CD4-positive, alpha-beta T cell treated with Interleukin-4 for 4 hours (primary cell): ENCODE measurements around the gene SGSM1.
"Not testable (repeated sequence)": the region's sequence is repeated elsewhere in the genome, so short reads cannot be mapped to it uniquely, and the experiment has no call there.

Experiments used
- DNase-seq: peaks from one replicate; pipeline ENCODE4 v3.0.0-alpha.2; 2020

SGSM1 gene

DNA sequence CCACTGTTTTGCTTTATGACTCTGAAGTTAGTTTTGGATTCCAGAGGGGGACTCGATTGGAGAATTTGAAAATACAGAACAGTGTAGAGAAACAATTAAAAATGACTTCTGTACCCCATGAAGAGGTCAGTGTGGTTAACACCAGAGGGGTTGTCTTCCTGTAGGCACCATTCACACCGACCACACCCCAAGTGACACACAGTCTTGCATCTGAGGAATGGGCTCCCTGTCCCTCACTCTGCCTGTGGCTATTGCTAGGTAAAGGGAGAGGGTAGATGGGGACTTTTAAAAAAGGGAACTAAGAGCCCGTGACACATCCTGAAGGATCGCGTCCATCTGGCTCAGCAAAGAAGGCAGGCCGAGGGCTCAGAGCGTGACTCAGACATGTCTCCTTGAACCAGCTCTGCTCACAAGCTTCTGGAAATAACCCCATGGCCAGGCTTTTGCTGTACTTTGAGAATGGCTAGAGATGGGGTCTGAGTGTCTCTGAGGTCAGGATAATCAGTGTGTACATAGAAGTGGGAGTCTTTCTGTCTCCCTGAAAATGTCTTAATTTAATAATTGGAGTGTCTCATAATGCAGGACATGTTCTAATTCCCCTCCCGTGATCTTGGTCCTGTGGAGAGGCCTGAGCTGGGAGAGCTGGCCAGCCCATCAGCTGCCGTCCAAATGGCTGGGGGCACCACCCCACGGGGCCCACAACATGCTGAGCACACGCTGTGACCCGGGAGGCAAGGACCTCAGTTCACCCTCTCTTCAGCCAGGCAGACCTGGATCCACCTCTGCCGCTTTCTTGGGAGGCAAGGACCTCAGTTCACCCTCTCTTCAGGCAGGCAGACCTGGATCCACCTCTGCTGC lies 39.3 kb downstream of the SGSM1 start:
- peak; percentile 17 for DNase-seq

DNA sequence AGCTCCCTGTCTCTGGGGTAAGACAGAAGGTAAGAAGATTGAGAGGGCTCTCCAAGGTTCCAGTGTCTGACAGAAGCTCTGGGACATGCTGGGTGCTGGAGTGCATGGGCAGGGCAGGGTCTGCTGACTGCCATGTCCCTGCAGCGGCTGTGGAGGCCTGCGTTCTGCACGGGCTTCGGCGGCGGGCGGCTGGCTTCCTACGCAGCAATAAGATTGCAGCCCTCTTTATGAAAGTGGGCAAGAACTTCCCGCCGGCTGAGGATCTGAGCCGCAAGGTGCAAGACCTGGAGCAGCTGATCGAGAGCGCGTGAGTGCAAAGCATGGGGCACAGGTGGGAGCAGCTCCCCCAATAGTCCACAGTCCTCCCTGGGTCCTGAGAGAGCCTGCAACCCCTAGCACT lies 41.5 kb downstream of the SGSM1 start:
- DNase-seq = no peak

DNA sequence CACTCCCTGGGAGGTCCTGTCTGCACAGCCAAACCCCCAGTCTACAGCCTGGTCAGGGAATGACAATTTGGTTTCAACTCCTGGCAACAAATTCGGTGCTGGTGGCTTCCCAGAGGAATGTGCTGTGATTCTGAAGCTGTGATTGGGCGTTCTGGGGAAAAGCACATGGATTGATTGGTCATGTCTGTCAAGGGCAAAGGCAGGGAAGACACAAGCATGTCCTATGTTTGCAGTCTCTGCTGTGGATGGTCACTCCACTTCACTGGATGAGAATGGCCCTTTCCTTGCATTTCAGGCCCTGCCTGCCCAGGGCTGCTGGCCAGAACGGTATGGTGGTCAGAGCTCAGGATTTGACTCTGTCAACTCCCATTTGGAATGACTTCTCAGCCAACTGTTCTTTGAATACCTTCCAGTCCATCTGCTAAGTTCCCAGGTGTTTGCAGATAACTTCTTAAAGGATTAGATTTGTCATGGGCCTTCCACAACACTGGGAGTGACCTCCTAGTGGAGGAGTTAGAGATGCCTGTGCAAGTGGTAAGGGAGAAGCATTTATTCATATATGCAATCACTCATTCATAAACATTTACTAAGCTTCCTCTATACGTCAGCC lies 42.7 kb downstream of the SGSM1 start:
- no peak for DNase-seq

DNA sequence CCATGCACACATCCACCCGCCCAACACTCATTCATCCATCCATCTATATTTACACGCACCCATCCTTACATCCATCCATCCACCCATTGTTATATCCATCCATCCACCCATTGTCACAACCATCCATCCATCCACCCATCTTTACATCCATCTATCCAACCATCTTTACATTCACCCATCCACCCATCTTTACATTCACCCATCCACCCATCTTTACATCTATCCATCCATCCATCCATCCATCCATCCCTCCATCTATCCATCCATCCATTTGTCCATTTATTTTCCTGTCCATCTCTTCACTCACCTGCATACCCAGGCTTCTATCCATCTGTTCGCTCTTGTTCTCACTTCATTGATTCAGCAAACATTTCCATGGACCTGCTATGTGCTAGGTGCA lies 49.8 kb downstream of the SGSM1 start:
- no peak for DNase-seq

DNA sequence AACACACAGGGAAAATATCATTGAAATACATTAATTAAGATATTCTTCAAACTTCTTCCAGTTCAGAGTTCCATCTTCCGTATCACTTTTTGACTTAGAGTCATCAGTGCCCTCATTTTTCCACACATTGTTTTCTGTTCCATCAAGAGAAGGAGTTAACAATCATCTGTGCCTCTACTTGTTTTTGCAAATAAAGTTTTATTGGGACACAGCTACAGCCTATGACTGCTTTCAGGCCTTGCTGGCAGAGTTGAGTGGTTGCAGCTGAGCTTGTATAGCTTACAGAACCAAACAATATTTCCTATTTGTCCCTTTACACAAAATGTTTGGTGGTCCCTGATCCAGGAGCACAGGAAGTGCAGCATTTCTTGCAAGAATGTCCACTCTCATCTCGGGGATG lies 51.6 kb downstream of the SGSM1 start:
- no peak for DNase-seq

DNA sequence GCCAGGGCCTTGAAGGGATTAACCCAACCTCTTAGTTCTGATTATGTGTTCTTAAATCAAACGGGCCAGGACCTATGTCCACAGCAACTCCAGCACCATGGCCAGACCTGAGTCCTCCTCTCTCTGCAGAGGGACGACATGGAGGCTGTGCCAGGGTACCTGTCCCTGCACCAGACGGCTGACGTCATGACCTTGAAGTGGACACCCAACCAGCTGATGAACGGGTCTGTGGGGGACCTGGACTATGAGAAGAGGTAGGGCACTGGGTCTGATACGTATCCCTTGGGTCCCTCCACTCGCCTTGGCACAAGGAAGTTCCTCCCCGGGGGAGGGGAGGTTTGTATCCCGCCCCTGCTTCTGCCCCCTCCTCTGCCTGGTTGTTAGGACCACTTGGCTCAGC lies 53.6 kb downstream of the SGSM1 start:
- no peak for DNase-seq

DNA sequence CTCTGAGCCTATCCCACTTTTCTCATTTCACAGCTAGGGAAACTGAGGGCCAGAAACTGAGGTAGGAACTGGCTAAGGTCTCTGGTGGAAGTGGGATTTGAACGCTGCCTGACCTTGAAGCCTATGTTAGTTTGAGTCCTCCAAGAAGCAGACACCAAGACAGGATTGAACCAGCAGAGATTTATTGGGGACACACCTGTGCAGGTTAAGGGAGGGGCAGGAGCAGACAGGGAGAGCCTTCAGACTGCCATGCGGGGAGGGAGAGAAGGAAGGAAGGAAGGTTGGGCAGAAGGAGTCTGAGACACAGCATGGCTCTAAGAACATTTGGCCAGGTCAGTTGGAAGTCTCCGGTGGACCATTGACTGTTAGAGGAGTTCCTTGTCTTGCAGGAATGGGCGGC lies 59.5 kb downstream of the SGSM1 start:
- DNase-seq = no peak

DNA sequence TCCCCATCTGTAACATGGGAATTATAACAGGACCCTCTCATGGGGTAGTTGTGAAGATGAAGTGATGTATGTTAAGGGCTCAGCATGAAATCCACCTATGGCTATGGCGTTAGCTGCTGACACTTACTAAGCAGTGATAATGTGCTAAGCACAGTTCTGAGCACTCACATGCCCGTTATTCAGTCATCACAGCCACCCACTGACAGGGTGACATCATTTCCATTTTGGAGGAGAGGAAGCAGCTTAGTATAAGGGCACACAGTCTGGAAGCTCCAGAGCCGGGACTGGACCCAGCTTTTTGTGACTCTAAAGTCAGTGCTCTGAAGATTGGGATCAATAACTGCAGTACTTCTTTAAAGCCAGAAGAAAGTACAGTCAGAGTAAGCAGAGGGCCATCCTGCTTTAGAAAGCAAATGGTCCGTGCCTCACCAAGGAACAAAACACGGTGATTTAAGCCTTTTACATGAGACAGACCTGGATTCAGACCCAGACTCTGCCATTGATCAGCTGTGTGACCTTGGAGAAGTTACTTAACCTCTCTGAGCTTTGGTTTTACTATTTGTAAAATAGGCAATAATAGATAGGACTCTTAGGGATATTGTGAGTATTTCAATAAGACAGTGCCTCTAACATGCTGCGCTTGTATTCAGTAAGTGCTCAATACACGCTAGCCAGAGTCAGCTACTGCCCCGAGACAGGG lies 61.5 kb downstream of the SGSM1 start:
- DNase-seq = no peak

DNA sequence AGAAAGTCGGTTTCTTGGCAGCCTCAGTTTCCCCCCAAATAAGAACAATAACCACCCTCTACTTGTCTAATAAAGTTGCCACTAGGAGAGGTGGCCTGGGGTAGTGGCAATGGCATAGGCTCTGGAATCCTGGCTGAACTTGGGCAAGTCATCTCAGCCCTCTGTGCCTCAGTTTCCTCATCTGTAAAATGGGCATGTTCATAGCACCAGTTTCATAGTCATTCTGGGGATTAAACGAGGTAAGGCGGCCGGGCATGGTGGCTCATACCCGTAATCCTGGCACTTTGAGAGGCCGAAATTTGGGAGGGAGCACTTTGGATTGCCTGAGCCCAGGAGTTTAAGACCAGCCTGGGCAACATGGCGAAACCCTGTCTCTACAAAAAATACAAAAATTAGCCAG lies 63.0 kb downstream of the SGSM1 start:
- no peak for DNase-seq

DNA sequence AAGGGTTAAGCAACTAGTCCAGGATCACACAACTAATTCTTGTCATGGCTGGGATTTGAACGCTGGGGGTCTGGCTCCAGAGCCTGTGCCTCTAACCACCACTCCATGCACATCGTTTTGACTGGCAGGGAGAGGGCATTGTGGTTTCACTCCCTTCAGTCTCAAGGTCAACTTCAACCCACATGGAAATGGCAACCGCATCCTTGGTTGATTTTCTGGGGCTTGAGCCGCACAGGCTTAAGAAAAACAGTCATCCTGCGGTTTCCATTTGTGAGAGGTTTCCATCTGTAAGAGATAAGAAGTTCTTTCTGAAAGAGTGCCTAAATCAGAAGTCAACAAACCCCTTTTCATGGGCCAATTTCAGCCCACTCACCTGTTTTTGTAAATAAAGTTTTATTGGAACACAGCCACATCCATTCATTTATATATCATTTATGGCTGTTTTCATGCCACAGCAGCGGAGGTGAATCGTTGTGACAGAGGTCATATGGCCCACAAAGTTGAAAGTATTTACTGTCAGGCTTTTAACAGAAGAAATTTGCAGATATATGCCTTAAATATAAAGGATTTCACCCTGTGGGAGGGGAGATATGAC lies 65.7 kb downstream of the SGSM1 start:
- DNase-seq = no peak

DNA sequence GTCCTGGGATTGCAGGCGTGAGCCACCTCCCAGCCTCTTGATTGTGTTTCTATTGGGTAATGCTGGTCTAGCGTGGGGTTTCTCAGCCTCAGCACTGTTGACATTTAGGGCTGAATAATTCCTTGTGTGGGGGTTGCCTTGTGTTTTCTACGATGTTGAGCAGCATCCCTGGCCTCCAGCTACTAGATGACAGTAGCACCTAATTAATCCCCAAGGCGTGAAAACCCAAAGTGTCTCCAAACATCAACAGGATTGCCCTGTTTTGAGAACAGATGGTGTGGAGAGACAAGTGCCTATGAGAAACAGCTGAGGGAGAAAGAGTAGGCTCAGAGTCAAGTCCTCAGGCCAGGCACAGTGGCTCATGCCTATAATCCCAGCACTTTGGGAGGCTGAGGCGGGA lies 67.2 kb downstream of the SGSM1 start:
- no peak for DNase-seq

DNA sequence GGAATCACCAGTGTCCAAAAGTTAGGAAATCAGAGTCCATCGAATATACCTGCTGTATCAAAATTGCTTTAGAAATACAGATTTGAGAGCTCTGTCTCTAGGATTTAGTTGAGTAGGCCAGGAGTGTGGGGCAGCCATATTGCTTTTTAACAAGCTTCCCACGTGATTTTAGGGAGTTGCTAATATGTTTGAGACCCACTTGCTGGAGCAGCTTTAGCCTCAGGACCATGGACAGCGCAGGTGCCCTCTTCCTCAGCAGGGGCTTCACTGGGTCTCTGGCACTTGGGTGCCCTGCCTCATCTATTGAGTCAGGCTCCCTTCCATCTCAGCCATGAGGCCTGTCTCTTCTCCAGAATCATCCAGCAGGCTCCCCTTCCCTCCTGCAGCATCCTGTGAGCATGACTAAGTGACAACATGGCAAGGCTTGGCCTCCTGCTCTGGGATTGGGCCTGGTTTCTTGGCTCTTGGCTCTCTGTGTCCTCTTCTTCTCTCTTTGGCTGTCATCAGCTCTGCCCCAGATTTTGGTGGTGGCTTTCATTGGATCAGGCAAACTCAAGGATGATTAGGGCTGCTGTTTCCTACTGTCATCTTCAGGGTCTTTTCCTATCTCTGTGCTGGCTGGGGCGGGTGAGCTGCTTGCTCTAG lies 70.0 kb downstream of the SGSM1 start:
- no peak for DNase-seq

DNA sequence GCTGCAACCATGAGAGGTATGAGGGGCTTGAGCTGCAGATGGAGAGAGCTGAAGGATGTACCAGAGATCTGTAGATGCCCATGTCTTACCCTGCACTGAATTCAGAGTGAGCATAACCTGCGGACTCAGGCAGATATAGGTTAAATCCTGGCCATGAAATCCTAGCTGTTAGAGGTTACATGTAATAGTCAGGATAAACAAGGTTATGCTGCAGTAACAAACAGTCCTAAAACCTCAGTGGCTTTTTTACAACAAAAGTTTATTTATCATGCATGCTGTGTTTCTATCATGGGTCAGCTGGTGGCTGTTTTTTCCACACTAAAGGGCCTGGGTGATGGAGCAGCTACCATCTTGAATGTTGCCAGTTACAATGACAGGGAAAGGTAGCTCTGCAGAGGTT lies 70.7 kb downstream of the SGSM1 start:
- no peak for DNase-seq

DNA sequence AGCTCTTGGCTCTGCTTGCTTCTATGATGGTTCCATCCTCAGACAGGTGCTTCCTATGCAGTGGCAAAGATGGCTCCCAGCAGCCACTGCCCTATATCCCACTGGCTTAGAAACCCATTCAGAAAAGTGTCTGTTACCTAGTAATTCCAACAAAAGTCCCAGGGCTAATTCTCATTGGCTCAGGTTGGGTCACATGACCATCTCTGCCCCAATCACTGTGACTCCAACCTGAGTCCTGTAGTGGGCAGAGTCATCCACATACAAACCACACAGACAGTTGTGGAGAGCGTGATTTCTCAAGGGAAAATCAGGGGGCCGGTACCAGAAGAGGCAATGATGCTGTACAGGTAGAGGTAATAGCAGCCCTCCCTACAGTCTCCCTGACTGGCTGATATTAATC lies 73.0 kb downstream of the SGSM1 start:
- DNase-seq = no peak

DNA sequence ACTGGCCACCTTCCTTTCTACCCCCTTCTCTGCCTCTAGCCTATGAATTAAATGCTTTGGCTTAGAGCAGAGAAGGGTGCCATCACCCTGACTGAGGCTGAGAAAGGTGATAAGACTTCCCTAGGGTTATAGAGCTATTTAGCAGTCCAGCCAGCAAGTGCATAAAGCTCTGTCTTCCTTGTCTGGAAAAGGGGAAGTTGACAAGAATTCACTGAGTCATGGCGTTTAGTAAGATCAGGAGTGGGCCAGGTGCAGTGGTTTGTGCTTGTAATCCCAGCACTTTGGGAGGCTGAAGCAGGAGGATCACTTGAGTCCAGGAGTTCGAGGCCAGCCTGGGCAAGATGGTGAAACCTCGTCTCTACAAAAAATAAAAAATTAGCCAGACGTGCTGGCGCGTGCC lies 77.4 kb downstream of the SGSM1 start:
- no peak for DNase-seq

DNA sequence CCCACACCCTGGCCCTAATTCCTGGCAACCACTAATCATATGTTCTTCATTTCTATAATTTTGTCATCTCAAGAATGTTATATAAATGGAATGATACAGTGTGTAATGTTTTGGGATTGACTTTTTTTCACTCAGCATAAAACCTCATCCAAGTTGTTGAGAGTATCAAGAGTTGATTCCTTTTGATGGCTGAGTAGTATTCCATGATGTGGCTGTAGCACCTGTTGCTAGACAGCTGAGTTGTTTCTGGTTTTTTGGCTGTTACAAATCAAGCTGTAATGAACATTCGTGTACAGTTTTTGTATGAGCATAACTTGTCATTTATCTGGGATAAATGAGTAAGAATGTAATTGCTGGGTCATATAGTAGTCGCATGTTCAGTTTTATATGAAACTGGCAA lies 81.2 kb downstream of the SGSM1 start:
- DNase-seq = no peak

DNA sequence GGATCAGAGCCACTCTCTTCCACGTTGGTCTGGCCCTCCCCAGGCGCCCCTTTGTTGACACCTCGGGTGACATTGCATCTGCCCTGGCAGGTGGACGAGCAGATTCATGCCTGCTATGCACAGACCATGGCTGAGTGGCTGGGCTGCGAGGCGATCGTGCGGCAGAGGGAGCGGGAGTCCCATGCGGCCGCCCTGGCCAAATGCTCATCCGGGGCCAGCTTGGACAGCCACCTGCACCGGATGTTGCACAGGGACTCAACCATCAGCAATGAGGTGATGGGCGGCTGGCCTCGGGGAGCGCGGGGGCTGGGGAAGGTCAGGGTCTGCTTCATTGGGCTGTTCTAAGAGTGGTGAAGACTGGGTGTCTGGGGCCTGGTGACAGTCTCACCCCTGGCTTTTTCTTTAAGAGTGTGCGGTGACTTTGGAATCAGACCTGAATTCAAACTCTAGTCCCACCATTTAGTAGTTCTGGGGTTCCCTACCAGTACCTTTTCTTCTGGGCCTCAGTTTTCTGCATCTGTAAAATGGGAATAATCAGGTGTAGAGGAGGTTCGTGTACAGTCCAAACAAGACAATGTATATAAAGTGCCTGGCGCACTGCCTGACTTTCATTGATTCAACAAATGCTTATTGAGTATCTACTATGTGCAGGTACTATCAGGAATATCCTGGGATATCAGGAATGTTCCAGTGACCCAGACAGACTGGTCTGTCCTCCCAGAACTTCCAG lies 87.5 kb downstream of the SGSM1 start:
- DNase-seq = no peak

DNA sequence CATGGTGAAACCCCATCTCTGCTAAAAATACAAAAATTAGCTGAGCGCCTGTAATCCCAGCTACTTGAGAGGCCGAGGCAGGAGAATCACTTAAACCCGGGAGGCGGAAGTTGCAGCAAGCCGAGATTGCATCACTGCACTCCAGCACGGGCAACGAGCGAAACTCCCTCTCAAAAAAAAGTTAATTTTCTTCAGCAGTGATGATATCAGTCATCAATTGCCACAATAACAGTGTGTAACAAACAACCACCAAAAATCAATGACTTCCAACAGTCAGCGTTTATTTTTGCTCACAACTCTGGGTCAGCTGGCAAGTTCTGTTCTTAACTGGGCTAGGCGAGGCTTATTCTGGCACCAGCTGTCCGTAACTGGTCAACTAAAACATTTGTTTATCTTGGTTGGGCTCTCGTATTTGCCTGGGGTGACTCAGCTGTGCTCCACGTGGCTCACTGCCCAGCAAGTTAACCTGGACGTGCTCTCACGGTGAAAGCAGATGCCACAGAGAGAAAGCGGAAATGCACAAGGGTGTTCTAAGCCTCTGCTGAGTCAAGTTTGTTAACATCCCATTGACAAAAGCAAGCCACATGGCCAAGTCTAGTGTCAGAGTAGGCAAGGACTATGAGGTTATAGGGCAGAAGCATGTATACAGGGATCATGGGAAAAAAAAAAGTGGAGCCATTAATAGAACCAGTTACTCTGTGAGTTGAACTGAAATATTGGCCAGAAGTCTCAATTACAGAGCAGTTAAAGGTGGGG lies 88.4 kb downstream of the SGSM1 start:
- DNase-seq = no peak

DNA sequence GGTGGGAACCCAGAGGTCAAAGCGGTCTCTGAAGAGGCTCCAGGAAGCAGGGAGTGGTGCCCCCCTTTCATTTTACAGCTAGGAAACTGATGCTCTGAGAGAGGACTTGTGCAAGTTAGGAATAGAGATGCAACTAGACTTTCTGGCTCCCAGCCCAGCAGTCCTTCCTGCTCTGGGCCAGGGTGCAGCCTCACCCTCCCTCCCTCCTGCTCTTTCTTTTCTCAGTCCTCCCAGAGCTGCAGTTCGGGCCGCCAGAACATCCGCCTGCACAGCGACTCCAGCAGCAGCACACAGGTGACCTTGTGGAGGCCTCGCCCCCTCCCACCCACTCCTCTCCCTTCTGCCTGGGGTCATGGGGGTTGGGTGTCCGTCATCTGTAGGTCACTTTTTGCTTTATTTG lies 89.0 kb downstream of the SGSM1 start:
- no peak for DNase-seq

DNA sequence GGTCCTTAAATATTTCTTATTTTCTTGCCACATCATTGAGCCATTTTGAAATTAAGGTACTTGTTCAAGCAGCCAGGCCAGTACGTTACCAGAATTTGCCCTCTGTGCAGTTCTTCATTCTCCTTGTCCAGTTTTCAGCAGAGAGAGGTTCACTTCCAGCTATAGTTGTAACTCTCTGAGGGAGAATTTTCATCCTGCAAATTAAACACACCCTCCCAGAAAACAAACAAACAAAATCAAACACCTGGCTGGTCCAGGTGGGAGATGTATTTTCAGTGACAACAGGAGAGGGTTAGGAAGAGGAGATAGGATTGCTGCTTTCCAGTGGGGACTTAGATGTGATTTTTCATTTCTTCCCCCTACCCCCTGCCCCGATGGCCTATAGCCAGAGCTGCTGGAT lies 95.4 kb downstream of the SGSM1 start:
- DNase-seq = no peak

DNA sequence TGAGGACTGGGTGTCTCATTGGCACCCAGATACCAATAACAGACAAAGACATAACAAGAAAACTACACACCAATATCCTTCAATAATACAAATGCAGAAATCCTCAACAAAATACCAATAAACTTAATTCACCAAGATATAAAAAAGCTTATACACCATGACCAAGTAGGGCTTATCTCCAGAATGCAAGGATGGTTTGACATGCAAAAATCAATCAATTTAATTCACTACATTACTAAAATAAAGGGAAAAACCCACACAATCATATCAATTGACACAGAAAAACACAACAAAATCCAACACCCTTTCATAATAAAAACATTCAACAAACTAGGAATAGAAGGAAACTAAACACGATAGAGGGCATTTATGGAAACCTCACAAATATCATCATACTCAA lies 99.9 kb downstream of the SGSM1 start:
- DNase-seq = no peak

DNA sequence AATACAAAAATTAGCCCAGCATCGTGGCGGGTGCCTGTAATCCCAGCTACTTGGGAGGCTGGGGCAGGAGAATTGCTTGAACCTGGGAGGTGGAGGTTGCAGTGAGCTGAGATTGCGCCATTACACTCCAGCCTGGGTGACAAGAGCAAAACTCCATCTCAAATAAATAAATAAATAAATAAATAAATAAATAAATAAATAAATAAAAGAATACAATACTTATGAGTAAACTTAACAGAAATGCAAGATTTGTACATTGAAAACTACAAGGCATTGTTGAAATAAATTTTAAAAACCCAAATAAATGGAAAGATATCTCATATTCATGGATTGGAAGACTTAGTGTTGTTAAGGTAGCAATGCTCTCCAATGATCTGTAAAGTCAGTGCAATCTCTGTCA lies 101.1 kb downstream of the SGSM1 start:
- DNase-seq = not testable (repeated sequence)
